Spleen (tissue), 11 donors: Measurements from ENCODE around the gene SMIM23. TPM values are rescaled to one million over a fixed set of nuclear protein-coding genes. Genes with fewer than 3 reads are reported as not detected.
"Not testable (repeated sequence)": the region's sequence is repeated elsewhere in the genome, so short reads cannot be mapped to it uniquely, and the experiment has no call there.

Source experiments
- DNase-seq: peaks from one replicate; pipeline ENCODE4 v3.0.0-alpha.2; 2020
- H3K27ac ChIP-seq, 8 donors: fragments of 200-600 bp; sonication (generic) in 7 of 8; 1 replicate in 4 of 8; 2 replicates in 4 of 8; pipeline versions ENCODE4 v1.5.0 to v1.8.0; 2016 to 2021; ENCODE audit warnings: inconsistent platforms in 4 of 8, mild to moderate bottlenecking in 4 of 8, moderate library complexity in 1 of 8
- H3K27me3 ChIP-seq, 7 donors: fragments of 200-600 bp; sonication (generic) in 6 of 7; replicated peaks in 1 of 7; 1 replicate in 4 of 7; 2 replicates in 3 of 7; pipeline versions ENCODE4 v1.5.0 to v1.8.0; 2016 to 2021; ENCODE audit warnings: inconsistent platforms in 3 of 7, mild to moderate bottlenecking in 1 of 7
- H3K36me3 ChIP-seq, 6 donors: fragments of 200-600 bp; sonication (generic) in 5 of 6; 1 replicate in 4 of 6; 2 replicates in 2 of 6; pipeline versions ENCODE4 v1.5.0 to v1.8.0; 2016 to 2021; ENCODE audit warnings: inconsistent platforms in 2 of 6
- H3K4me1 ChIP-seq, 6 donors: fragments of 200-600 bp; sonication (generic) in 5 of 6; 1 replicate in 3 of 6; 2 replicates in 3 of 6; pipeline versions ENCODE4 v1.5.0 to v1.8.0; 2016 to 2021; ENCODE audit warnings: inconsistent platforms in 3 of 6
- H3K4me3 ChIP-seq, 8 donors: fragments of 200-600 bp; sonication (generic) in 7 of 8; 1 replicate in 4 of 8; 2 replicates in 4 of 8; pipeline versions ENCODE4 v1.5.0 to v1.8.0; 2016 to 2021; ENCODE audit warnings: inconsistent platforms in 4 of 8, mild to moderate bottlenecking in 4 of 8, moderate library complexity in 2 of 8
- H3K9me3 ChIP-seq, 8 donors: fragments of 200-600 bp; sonication (generic) in 7 of 8; 1 replicate in 4 of 8; 2 replicates in 4 of 8; pipeline versions ENCODE4 v1.5.0 to v1.8.0; 2016 to 2021; ENCODE audit warnings: inconsistent platforms in 4 of 8
- CTCF ChIP-seq, 11 experiments: fragments of 200-600 bp in 7 of 11; fragments of 450-650 bp in 4 of 11; sonication (generic) in 4 of 11; IDR thresholded peaks in 8 of 11; conservative IDR thresholded peaks in 3 of 11; 1 replicate in 7 of 11; 2 replicates in 4 of 11; pipeline versions ENCODE4 v1.4.0 to v1.8.0; 2016 to 2021; ENCODE audit warnings: antibody characterized with exemption in 11 of 11, inconsistent platforms in 4 of 11, mild to moderate bottlenecking in 1 of 11
- POLR2A ChIP-seq, 3 donors: fragments of 450-650 bp; IDR thresholded peaks; one replicate each; pipeline ENCODE4 v1.5.1; 2017; ENCODE audit warnings: antibody characterized with exemption in 3 of 3, mild to moderate bottlenecking in 1 of 3
- POLR2AphosphoS5 ChIP-seq, 3 donors: sonication (generic); formaldehyde crosslinking; IDR thresholded peaks; one replicate each; pipeline ENCODE4 v1.5.1; 2017; ENCODE audit warnings: antibody characterized with exemption in 3 of 3
- WGBS, 5 donors: extraction: QIAGEN DNeasy Blood & Tissue Kit in 3 of 5; methylation state at CpG; one replicate each; pipeline versions ENCODE4 v1.1.5 to v1.1.7; 2013 to 2018; 5-methylcytosine and 5-hydroxymethylcytosine counted together
- intact Hi-C: fragments of 100-400 bp; cut with DNase I; formaldehyde crosslinking; loops from one replicate; pipeline ENCODE4 v1.15.0; 2023; ENCODE audit warnings: low total_unique reads
- polyA plus RNA-seq, 3 donors: library from polyadenylated mRNA; stranded (reverse); fragments of 200-250 nt; gene quantifications; one replicate each; pipeline ENCODE4 v1.2.1, GENCODE V29; 2013
- total RNA-seq, 7 donors: library from RNA; depleted of rRNA in 3 of 7; stranded (reverse); fragments of >200 nt in 3 of 7; fragmentation: NEBNext Ultra II Directional in 4 of 7; extraction: Animal tissue kit (Norgen Biotek cat#: 25700) in 4 of 7; gene quantifications; one replicate each; pipeline versions ENCODE4 v1.1.0 to v1.2.1, GENCODE V29; 2016 to 2021
- donor health status: healthy with polysubstance abuse.
- donor health status: DM: no; HTN: no; CAD: no; lungs with moderate emphysema.
- donor health status: DM: no; HTN: no; CAD: no.
- donor health status: Bipolar disorder and iron deficiency.
- donor health status: healthy.
- donor health status: DM: no; HTN: no; CAD: no.
- donor health status: DM: yes; HTN: yes; CAD: no.

Gene SMIM23
- total and polyA plus RNA-seq, 10 donors: not detected

- no peaks in the 10 kb centered on the region for H3K9me3 ChIP-seq
- peaks cover 0 to 10% (median 0%) of the 10 kb centered on the region in 7 donors for H3K27me3 ChIP-seq
- no peak for TF ChIP-seq POLR2A (IDR thresholded peaks at IDR 0.05)
- TF ChIP-seq POLR2AphosphoS5 (IDR thresholded peaks at IDR 0.05): no peak
- TF ChIP-seq CTCF (IDR thresholded peaks at IDR 0.05 in 8 of 11, conservative IDR thresholded peaks at IDR 0.05 in 3 of 11): no peak
- no peaks in the 10 kb centered on the region for H3K4me1 ChIP-seq
- DNase-seq: no peak
- WGBS, 5 donors: 81 to 93% (median 89%) methylated on average over 19 of the region's 19 CpGs
- no peaks in the 10 kb centered on the region for H3K36me3 ChIP-seq
- H3K27ac ChIP-seq: no peak overlapping the region
- H3K4me3 ChIP-seq: no peak overlapping the region
- intact Hi-C loops: no loop called here
Observed at GRCh38 chr5:171776770-171777759, 8.6 kb upstream of the SMIM23 start.

- H3K36me3 ChIP-seq, DNase-seq, H3K4me3 ChIP-seq, H3K9me3 ChIP-seq, H3K27ac ChIP-seq, H3K4me1 ChIP-seq, intact Hi-C loops: not testable (repeated sequence)
- WGBS, 5 donors: 68 to 85% (median 80%) methylated on average over 4 of the region's 4 CpGs
- peaks cover 0 to 18% (median 0%) of the 10 kb centered on the region in 7 donors for H3K27me3 ChIP-seq
Observed at GRCh38 chr5:171781744-171782143, 3.9 kb upstream of the SMIM23 start.

GRCh38 chr5:171782332-171782966 is 3.2 kb upstream of the SMIM23 start:
- no peak for DNase-seq
- WGBS, 5 donors: 88 to 96% (median 92%) methylated on average over 18 of the region's 18 CpGs
- H3K9me3 ChIP-seq: no peaks in the 10 kb centered on the region
- H3K4me3 ChIP-seq: no peak overlapping the region
- intact Hi-C loops: no loop called here
- no peaks in the 10 kb centered on the region for H3K4me1 ChIP-seq
- TF ChIP-seq CTCF (IDR thresholded peaks at IDR 0.05 in 8 of 11, conservative IDR thresholded peaks at IDR 0.05 in 3 of 11) (no peak), POLR2A (IDR thresholded peaks at IDR 0.05) (no peak)
- H3K36me3 ChIP-seq: no peaks in the 10 kb centered on the region
- H3K27ac ChIP-seq: no peak overlapping the region
- peaks cover 0 to 15% (median 0%) of the 10 kb centered on the region in 7 donors for H3K27me3 ChIP-seq

- Histone ChIP-seq H3K27ac (no peak overlapping the region), H3K27me3 (peaks cover 0 to 12% (median 0%) of the 10 kb centered on the region in 7 donors), H3K4me1 (no peaks in the 10 kb centered on the region), H3K4me3 (no peak overlapping the region), H3K9me3 (no peaks in the 10 kb centered on the region), H3K36me3 (no peaks in the 10 kb centered on the region)
- no peak for DNase-seq
- intact Hi-C loops: no loop called here
- 92 to 99% (median 94%) methylated on average over 2 of the region's 2 CpGs for WGBS, 5 donors
- no peak for TF ChIP-seq CTCF (IDR thresholded peaks at IDR 0.05 in 8 of 11, conservative IDR thresholded peaks at IDR 0.05 in 3 of 11)
- TF ChIP-seq POLR2AphosphoS5 (IDR thresholded peaks at IDR 0.05): no peak
- TF ChIP-seq POLR2A (IDR thresholded peaks at IDR 0.05): no peak
Observed at GRCh38 chr5:171783051-171783450, 2.6 kb upstream of the SMIM23 start.
